Measurements from ENCODE around the gene SULT4A1. TPM values are rescaled to one million over a fixed set of nuclear protein-coding genes. Genes with fewer than 3 reads are reported as not detected.

Gene SULT4A1
- total RNA-seq, 2 experiments from 2014 or later = not detected

DNA sequence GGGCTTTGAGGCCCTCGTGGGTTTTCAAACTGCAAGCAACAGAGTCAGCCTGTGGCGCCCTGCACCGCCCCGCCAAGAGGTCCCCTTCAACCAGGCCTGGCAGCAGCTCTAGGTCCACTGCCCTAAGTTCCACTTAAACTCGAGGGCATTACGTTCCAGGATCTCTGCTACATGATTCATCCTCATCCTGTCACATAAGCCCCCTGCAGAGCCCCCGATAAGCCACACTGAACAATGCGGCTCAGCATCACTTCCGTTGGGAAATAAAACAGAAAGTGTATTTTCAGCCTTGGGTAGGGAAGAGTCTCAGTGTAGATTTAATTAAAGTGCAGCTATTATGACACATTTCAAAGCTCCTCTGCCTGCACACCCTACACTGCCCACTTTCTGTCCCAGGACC lies 24.6 kb downstream of the SULT4A1 start:
- no peak overlapping the region for H3K27ac Mint-ChIP-seq
- no peaks in the 10 kb centered on the region for H3K36me3 Mint-ChIP-seq (ENCODE audit: low read depth)
- ATAC-seq (no peak), DNase-seq (no peak)
- no peak for TF ChIP-seq CTCF (IDR thresholded peaks at IDR 0.05)
- no peaks in the 10 kb centered on the region for H3K4me1 Mint-ChIP-seq (ENCODE audit: low read depth)
- intact Hi-C loops (cut with micrococcal nuclease) = no loop called here
- peaks cover 3% of the 10 kb centered on the region for H3K27me3 Mint-ChIP-seq
- ChIA-PET CTCF (no interaction called here), POLR2A (no interaction called here)
- H3K9me3 Mint-ChIP-seq = no peaks in the 10 kb centered on the region
- no peak overlapping the region for H3K4me3 Mint-ChIP-seq

- ChIA-PET CTCF (no interaction called here), POLR2A (no interaction called here)
- intact Hi-C loops (cut with micrococcal nuclease) = no loop called here
- Mint-ChIP-seq H3K9me3 (no peaks in the 10 kb centered on the region), H3K4me3 (no peak overlapping the region), H3K36me3 (ENCODE audit: low read depth) (no peaks in the 10 kb centered on the region), H3K27ac (no peak overlapping the region), H3K4me1 (ENCODE audit: low read depth) (no peaks in the 10 kb centered on the region), H3K27me3 (peaks cover 3% of the 10 kb centered on the region)
- no peak for TF ChIP-seq CTCF (IDR thresholded peaks at IDR 0.05)
- no peak for ATAC-seq
- no peak for DNase-seq
These were observed 26.6 kb downstream of the SULT4A1 start for GRCh38 chr22:43835736-43836135.

- intact Hi-C loops (cut with micrococcal nuclease) = no loop called here
- Mint-ChIP-seq H3K27me3 (peaks cover 3% of the 10 kb centered on the region), H3K4me1 (ENCODE audit: low read depth) (no peaks in the 10 kb centered on the region), H3K9me3 (no peaks in the 10 kb centered on the region), H3K27ac (no peak overlapping the region), H3K36me3 (ENCODE audit: low read depth) (no peaks in the 10 kb centered on the region), H3K4me3 (no peak overlapping the region)
- ATAC-seq = no peak
- TF ChIP-seq CTCF (IDR thresholded peaks at IDR 0.05) = no peak
- POLR2A ChIA-PET = no interaction called here
- DNase-seq = no peak
- CTCF ChIA-PET = no interaction called here
These were observed 27.1 kb downstream of the SULT4A1 start for GRCh38 chr22:43835166-43835565.

DNA sequence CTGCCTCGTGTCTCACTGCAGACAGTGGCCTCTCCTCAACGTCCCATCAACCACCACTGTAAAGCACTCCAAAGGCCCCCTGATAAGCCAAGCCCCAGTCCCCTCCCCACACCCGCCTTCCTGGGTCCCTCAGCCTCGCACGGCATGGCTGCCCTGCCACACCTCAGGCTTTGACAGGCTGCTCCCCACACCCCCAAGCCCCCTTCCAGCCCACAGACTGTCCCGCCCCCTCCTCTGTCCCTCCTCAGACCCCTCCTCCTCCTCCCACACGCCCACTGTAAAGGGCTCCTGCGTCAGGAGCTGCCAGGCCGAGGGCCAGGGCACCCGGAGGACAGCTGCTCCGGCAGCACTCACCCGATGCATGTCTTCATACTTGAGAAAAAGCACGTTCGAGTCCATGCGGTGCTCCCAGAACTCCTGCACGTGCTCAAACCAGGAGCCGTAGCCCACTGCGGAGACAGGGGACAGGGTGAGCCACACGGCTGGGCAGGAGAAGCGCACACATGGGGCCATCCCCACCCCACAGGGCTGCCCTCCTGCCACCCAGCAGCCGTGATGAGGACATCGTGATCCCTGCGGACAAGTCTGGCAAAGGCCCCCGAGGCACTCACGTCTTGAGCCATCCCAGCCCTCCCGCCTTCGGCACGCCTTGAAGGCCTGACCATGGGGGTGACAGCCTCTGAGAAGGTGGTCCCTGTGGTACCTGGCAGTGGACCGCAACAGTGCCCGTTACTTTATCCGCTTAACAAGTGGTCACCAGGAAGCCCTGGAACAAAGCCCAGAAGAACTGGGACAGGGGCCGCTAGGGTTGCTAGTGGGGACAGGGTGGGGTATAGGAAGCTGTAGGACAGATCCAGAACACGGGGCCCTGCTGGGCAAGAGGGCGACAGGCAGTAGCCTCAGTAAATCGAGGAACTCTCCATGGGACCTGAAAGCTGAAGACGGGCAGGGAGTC lies 28.8 kb downstream of the SULT4A1 start:
- intact Hi-C loops (cut with micrococcal nuclease) = no loop called here
- Mint-ChIP-seq H3K4me3 (no peak overlapping the region), H3K4me1 (ENCODE audit: low read depth) (no peaks in the 10 kb centered on the region), H3K9me3 (no peaks in the 10 kb centered on the region), H3K36me3 (ENCODE audit: low read depth) (no peaks in the 10 kb centered on the region), H3K27me3 (peaks cover 3% of the 10 kb centered on the region), H3K27ac (no peak overlapping the region)
- CTCF ChIA-PET = no interaction called here
- POLR2A ChIA-PET = no interaction called here
- no peak for TF ChIP-seq CTCF (IDR thresholded peaks at IDR 0.05)
- no peak for DNase-seq
- no peak for ATAC-seq

DNA sequence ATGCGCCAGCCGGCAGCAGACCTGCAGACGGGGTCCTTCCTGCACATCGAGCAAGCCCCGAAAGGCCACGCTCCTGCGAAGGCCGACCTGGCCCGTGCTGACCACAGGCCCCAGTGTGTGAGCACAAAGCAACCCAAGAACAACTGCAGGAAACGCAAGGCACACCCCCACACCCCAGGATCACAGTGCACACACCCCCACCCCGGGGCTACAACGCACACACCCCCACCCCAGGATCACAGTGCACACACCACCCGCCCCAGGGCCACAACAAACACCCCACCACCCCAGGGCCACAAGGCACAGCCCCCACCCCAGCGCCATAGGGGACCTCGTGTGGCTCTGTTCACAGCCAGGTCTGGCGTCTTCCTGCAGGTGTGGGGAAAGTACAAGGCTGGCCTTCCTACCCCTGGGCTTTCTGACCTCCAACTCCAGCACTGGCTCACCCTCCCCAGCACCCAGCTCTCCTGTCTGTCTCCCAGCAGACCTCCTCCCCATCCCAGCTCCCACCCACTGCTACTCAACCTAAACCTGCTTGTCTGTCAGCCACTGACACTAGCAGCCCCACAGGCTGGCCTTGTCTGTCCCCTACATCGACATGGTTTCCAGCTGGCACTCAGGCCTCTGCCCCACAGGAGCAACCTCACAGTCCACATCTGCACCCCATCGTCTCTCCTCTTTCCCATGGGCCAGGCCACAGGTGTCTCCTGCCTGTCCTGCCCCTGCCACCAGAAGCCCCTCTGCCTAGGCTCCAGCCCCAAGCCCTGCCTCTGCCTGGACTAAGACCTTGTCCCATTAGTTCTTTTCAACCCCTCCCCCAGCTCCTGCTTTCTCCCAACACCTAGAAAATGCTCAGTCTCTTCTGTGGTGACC lies 29.7 kb downstream of the SULT4A1 start:
- H3K27me3 Mint-ChIP-seq = peaks cover 3% of the 10 kb centered on the region
- ATAC-seq (no peak), DNase-seq (no peak)
- intact Hi-C loops (cut with micrococcal nuclease) = no loop called here
- no peaks in the 10 kb centered on the region for H3K36me3 Mint-ChIP-seq (ENCODE audit: low read depth)
- no peak overlapping the region for H3K27ac Mint-ChIP-seq
- H3K4me1 Mint-ChIP-seq (ENCODE audit: low read depth) = no peaks in the 10 kb centered on the region
- ChIA-PET POLR2A (no interaction called here), CTCF (no interaction called here)
- H3K4me3 Mint-ChIP-seq = no peak overlapping the region
- H3K9me3 Mint-ChIP-seq = no peaks in the 10 kb centered on the region
- no peak for TF ChIP-seq CTCF (IDR thresholded peaks at IDR 0.05)

Data from activated CD8-positive, alpha-beta T cell treated with anti-CD3 and anti-CD28 coated beads for 36 hours (primary cell).